RWPE2 (cell line): Measurements from ENCODE around the gene GSDMA.

Experiments
- ATAC-seq: fragments of 200-7000 bp; cut with Tn5 transposase; 3 replicates; pipeline ENCODE4 v1.9.1; 2021; ENCODE audit warnings: low read depth
- DNase-seq: peaks from one replicate; pipeline ENCODE4 v3.0.0-alpha.2; 2020; ENCODE audit warnings: low spot score
- H3K27ac ChIP-seq: fragments of 450-650 bp; 2 replicates; pipeline ENCODE4 v1.5.1; 2017; ENCODE audit warnings: mild to moderate bottlenecking; ENCODE audit not compliant: poor library complexity, severe bottlenecking
- H3K27me3 ChIP-seq: fragments of 250-450 bp; sonication (Bioruptor Pico); 2 replicates; pipeline ENCODE4 v1.5.1; 2021; ENCODE audit warnings: mild to moderate bottlenecking, moderate library complexity; ENCODE audit not compliant: insufficient read depth, poor library complexity, severe bottlenecking
- H3K36me3 ChIP-seq: fragments of 250-450 bp; sonication (Bioruptor Pico); 2 replicates; pipeline ENCODE4 v1.5.1; 2020; ENCODE audit warnings: low read depth, mild to moderate bottlenecking, moderate library complexity
- H3K4me1 ChIP-seq: fragments of 250-450 bp; sonication (Bioruptor Pico); 2 replicates; pipeline ENCODE4 v1.5.1; 2021; ENCODE audit warnings: mild to moderate bottlenecking, moderate library complexity; ENCODE audit not compliant: insufficient read depth, poor library complexity, severe bottlenecking
- H3K4me3 ChIP-seq: fragments of 250-450 bp; sonication (Bioruptor Pico); 2 replicates; pipeline ENCODE4 v1.5.1; 2021; ENCODE audit warnings: mild to moderate bottlenecking, moderate library complexity; ENCODE audit not compliant: severe bottlenecking
- H3K9me3 ChIP-seq: fragments of 250-450 bp; sonication (Bioruptor Pico); 2 replicates; pipeline ENCODE4 v1.5.1; 2021; ENCODE audit warnings: mild to moderate bottlenecking, moderate library complexity; ENCODE audit not compliant: severe bottlenecking
- TF ChIP-seq, protein P1 (sequence below): fragments of 450-650 bp; IDR thresholded peaks from one replicate; pipeline ENCODE4 v1.5.1; 2017; ENCODE audit warnings: mild to moderate bottlenecking, moderate library complexity; ENCODE audit not compliant: poor library complexity, severe bottlenecking

Gene GSDMA

DNA sequence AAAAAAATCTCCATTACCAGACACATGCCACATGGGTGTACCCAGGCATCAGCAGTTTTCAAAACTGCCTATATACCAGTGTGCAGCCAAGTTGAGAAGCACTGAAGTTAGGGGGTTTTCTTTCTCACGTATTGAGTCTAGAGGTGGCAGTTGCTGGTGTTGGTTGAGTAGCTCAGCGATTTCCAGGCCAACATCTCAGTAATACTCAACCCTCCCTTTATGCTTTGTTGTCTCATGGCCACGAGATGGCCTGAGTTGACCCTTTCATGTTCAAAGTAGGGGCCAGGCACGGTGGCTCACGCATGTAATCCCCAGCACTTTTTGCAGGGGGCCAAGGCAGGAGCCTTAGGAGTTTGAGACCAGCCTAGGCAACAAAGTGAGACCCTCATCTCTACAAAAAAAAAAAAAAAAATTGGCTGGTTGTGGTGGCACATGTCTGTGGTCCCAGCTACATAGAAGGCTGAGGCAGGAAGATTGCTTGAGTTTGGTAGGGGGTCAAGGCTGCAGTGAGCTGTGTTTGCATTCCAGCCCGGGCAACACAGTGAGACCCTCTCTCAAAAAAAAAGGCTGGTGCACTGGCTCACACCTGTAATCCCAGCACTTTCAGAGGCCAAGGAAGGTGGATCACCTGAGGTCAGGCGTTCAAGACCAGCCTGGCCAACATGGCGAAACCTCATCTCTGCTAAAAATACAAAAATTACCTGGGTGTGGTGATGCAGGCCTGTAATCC lies 24.5 kb upstream of the GSDMA start:
- no peak overlapping the region for H3K4me3 ChIP-seq
- H3K9me3 ChIP-seq: no peaks in the 10 kb centered on the region
- TF ChIP-seq, protein P1, sequence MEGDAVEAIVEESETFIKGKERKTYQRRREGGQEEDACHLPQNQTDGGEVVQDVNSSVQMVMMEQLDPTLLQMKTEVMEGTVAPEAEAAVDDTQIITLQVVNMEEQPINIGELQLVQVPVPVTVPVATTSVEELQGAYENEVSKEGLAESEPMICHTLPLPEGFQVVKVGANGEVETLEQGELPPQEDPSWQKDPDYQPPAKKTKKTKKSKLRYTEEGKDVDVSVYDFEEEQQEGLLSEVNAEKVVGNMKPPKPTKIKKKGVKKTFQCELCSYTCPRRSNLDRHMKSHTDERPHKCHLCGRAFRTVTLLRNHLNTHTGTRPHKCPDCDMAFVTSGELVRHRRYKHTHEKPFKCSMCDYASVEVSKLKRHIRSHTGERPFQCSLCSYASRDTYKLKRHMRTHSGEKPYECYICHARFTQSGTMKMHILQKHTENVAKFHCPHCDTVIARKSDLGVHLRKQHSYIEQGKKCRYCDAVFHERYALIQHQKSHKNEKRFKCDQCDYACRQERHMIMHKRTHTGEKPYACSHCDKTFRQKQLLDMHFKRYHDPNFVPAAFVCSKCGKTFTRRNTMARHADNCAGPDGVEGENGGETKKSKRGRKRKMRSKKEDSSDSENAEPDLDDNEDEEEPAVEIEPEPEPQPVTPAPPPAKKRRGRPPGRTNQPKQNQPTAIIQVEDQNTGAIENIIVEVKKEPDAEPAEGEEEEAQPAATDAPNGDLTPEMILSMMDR: no peak
- no peaks in the 10 kb centered on the region for H3K36me3 ChIP-seq
- H3K27me3 ChIP-seq: no peaks in the 10 kb centered on the region
- ATAC-seq: no peak
- H3K4me1 ChIP-seq: no peaks in the 10 kb centered on the region
- no peak overlapping the region for H3K27ac ChIP-seq
- no peak for DNase-seq

DNA sequence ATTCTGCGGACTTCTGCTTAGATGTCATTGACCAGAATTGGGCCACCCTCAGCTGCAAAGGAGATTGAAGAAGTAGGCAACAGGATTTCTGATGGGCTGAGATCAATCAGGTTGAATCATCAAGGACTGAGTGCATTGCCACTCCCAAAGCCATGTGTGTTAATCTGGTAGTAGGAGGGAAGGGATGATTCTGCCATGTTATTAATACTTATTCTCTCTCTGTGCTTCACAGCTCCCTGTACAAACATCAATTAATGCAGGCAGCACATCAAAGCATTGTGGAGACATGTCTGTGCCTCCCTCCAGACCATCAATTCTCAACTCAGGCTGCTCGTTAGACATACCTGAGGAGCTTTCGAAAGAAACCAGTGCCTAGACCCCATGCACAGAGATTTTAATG lies 23.7 kb upstream of the GSDMA start:
- TF ChIP-seq, protein P1: no peak
- H3K4me1 ChIP-seq: no peaks in the 10 kb centered on the region
- no peak for DNase-seq
- H3K27me3 ChIP-seq: no peaks in the 10 kb centered on the region
- H3K27ac ChIP-seq: no peak overlapping the region
- H3K9me3 ChIP-seq: no peaks in the 10 kb centered on the region
- H3K4me3 ChIP-seq: no peak overlapping the region
- no peak for ATAC-seq
- H3K36me3 ChIP-seq: no peaks in the 10 kb centered on the region

DNA sequence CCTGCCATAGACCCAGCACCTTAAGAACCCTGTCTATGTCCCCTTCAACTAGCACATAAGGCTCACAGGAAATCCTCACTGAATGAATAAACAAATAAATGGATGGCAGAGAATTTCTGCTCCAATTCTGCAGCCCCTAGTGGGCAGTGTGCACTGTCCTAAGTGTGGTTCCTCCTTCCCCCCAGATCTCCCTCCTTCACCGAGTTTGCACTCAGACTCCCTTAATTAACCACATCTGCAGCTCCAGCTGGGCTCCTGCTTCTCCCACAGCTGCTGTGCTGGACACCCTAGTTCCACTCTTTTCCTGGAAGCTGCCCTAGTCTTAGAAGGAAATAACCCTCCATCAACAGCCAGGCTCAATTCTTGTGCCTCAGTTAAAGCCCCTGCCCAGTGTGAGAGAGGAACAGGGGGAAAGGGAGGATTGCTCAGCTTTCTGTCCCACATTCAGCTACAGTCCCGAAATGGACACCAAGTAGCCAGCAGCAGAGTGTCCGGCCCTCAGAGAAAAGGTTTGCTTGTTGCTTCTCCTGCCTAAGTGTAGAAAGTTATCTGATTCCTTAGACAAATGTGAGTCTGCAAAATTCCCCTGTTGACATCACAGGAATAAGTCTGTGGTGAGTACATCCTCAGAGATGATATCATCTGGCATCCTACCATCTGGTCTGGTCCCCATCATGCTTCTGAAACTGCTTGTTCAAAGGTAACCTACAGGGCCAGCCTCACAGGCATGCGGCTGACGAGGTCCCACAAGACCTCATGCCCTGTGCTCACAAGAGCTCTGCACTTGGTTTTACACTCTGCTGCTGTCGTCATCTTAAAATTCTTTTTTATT lies 23.0 kb upstream of the GSDMA start:
- H3K36me3 ChIP-seq: no peaks in the 10 kb centered on the region
- H3K4me3 ChIP-seq: no peak overlapping the region
- no peaks in the 10 kb centered on the region for H3K27me3 ChIP-seq
- H3K4me1 ChIP-seq: no peaks in the 10 kb centered on the region
- TF ChIP-seq, protein P1: peak; percentile 45
- no peak overlapping the region for H3K27ac ChIP-seq
- DNase-seq (no peak), ATAC-seq (peak; percentile 40; the same call in 1 of the 3 replicates)
- H3K9me3 ChIP-seq: no peaks in the 10 kb centered on the region

DNA sequence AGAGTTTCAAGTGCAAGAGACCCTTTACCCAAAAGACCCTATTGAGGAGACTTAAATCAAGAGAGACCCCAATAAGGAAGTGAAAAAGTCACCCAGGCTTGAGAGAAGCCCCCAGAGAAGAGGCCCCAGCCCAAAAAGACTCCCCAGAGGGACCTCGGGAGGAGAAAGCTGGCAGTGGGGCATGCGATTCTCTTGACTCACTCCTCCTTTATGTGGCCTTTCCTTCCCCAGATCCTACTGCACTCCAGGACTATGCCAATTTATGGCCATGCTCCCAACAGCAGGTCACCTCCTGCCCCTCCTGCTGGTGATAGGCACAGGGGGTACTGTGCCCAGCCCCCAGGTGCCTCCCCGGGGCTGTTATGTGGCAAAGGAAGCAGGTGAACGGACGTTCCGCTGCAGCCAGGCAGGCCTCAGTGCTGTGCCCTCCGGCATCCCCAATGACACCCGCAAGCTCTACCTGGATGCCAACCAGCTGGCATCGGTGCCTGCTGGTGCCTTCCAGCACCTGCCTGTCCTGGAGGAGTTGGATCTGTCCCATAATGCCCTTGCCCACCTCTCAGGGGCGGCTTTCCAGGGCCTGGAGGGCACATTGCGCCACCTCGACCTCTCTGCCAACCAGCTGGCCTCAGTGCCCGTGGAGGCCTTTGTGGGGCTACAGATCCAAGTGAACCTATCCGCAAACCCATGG lies 19.0 kb upstream of the GSDMA start:
- Histone ChIP-seq H3K4me1 (peaks cover 5% of the 10 kb centered on the region), H3K4me3 (no peak overlapping the region), H3K27ac (no peak overlapping the region), H3K27me3 (no peaks in the 10 kb centered on the region), H3K9me3 (no peaks in the 10 kb centered on the region), H3K36me3 (no peaks in the 10 kb centered on the region)
- ATAC-seq: no peak
- no peak for DNase-seq
- TF ChIP-seq, protein P1: no peak
